ENCODE measurements around the gene COPG2. TPM values are rescaled to one million over a fixed set of nuclear protein-coding genes. Genes with fewer than 3 reads are reported as not detected.

Gene COPG2
- total RNA-seq, 1 donor from 2014 or later: 15.7 TPM

- TF ChIP-seq CTCF (IDR thresholded peaks at IDR 0.05) (no peak), POLR2A (IDR thresholded peaks at IDR 0.05) (no peak), POLR2AphosphoS5 (IDR thresholded peaks at IDR 0.05; ENCODE audit: insufficient read depth in 1 of 2, low read depth in 1 of 2) (no peak)
- Histone ChIP-seq H3K27me3 (no peaks in the 10 kb centered on the region), H3K27ac (peak overlapping the region; percentile 83), H3K36me3 (no peaks in the 10 kb centered on the region), H3K4me3 (peak overlapping the region; percentile 78 to 81), H3K4me1 (peaks cover 12% of the 10 kb centered on the region), H3K9me3 (no peaks in the 10 kb centered on the region)
- intact Hi-C loops (cut with DNase I): no loop called here
- no peak for DNase-seq (ENCODE audit: extremely low spot score in 2 of 2)
Measured at GRCh38 chr7:130669085-130669700, 645 bp upstream of the COPG2 start.

- Histone ChIP-seq H3K27me3 (no peaks in the 10 kb centered on the region), H3K36me3 (peaks cover 0 to 2% of the 10 kb centered on the region in 2 donors), H3K9me3 (no peaks in the 10 kb centered on the region), H3K27ac (peak overlapping the region; percentile 83), H3K4me1 (peaks cover 12% of the 10 kb centered on the region), H3K4me3 (peak overlapping the region; percentile 78 to 81)
- intact Hi-C loops (cut with DNase I): no loop called here
- TF ChIP-seq POLR2A (IDR thresholded peaks at IDR 0.05) (no peak), POLR2AphosphoS5 (IDR thresholded peaks at IDR 0.05; ENCODE audit: insufficient read depth in 1 of 2, low read depth in 1 of 2) (no peak), CTCF (IDR thresholded peaks at IDR 0.05) (no peak)
- peak in 1 of 2 donors; percentile 86 for DNase-seq (ENCODE audit: extremely low spot score in 2 of 2)
Measured at GRCh38 chr7:130667593-130668257, 823 bp downstream of the COPG2 start.

- intact Hi-C loops (cut with DNase I): no loop called here
- TF ChIP-seq POLR2A (IDR thresholded peaks at IDR 0.05) (no peak), POLR2AphosphoS5 (IDR thresholded peaks at IDR 0.05; ENCODE audit: insufficient read depth in 1 of 2, low read depth in 1 of 2) (no peak), CTCF (IDR thresholded peaks at IDR 0.05) (no peak)
- Histone ChIP-seq H3K4me1 (peaks cover under 1% of the 10 kb centered on the region), H3K4me3 (no peak overlapping the region), H3K27me3 (no peaks in the 10 kb centered on the region), H3K27ac (no peak overlapping the region), H3K36me3 (peaks cover 0 to 19% of the 10 kb centered on the region in 2 donors), H3K9me3 (no peaks in the 10 kb centered on the region)
- DNase-seq (ENCODE audit: extremely low spot score in 2 of 2): no peak
Measured at GRCh38 chr7:130662426-130662825, 6.1 kb downstream of the COPG2 start.

- Histone ChIP-seq H3K9me3 (no peaks in the 10 kb centered on the region), H3K27ac (no peak overlapping the region), H3K4me3 (no peak overlapping the region), H3K36me3 (no peaks in the 10 kb centered on the region), H3K4me1 (no peaks in the 10 kb centered on the region), H3K27me3 (no peaks in the 10 kb centered on the region)
- intact Hi-C loops (cut with DNase I): no loop called here
- no peak for DNase-seq (ENCODE audit: extremely low spot score in 2 of 2)
- TF ChIP-seq CTCF (IDR thresholded peaks at IDR 0.05) (no peak), POLR2AphosphoS5 (IDR thresholded peaks at IDR 0.05; ENCODE audit: insufficient read depth in 1 of 2, low read depth in 1 of 2) (no peak), POLR2A (IDR thresholded peaks at IDR 0.05) (no peak)
Measured at GRCh38 chr7:130655286-130655685, 13.3 kb downstream of the COPG2 start.

GRCh38 chr7:130654850-130655249, 13.7 kb downstream of the COPG2 start:
- DNase-seq (ENCODE audit: extremely low spot score in 2 of 2): no peak
- Histone ChIP-seq H3K4me3 (no peak overlapping the region), H3K27me3 (no peaks in the 10 kb centered on the region), H3K36me3 (no peaks in the 10 kb centered on the region), H3K9me3 (no peaks in the 10 kb centered on the region), H3K27ac (no peak overlapping the region), H3K4me1 (no peaks in the 10 kb centered on the region)
- intact Hi-C loops (cut with DNase I): no loop called here
- TF ChIP-seq POLR2A (IDR thresholded peaks at IDR 0.05): no peak
- no peak for TF ChIP-seq CTCF (IDR thresholded peaks at IDR 0.05)
- no peak for TF ChIP-seq POLR2AphosphoS5 (IDR thresholded peaks at IDR 0.05; ENCODE audit: insufficient read depth in 1 of 2, low read depth in 1 of 2)
